GM23248 (cell line): Measurements from ENCODE around the gene METRNL.

Source experiments
- EZH2 ChIP-seq: fragments of 200-600 bp; sonication (generic); IDR thresholded peaks from 2 replicates; pipeline ENCODE4 v1.6.1; 2018; ENCODE audit warnings: antibody characterized with exemption, mild to moderate bottlenecking; ENCODE audit not compliant: insufficient read depth, poor library complexity, severe bottlenecking
- EZH2phosphoT487 ChIP-seq: fragments of 200-600 bp; sonication (generic); IDR thresholded peaks from 2 replicates; pipeline ENCODE4 v1.6.1; 2018; ENCODE audit warnings: antibody characterized with exemption, moderate library complexity, mild to moderate bottlenecking, low read depth; ENCODE audit not compliant: insufficient read depth

GRCh38 chr17:83104577-83105505 lies 25.4 kb downstream of the METRNL start:
- no peak for TF ChIP-seq EZH2
- no peak for TF ChIP-seq EZH2phosphoT487
